Esophagus squamous epithelium (tissue), 4 donors: ENCODE results near the gene LRRC45.

Experiments
- CTCF ChIP-seq, 6 experiments: fragments of 450-650 bp in 4 of 6; fragments of 200-600 bp in 2 of 6; sonication (generic) in 2 of 6; IDR thresholded peaks; one replicate each; pipeline ENCODE4 v1.5.1; 2016 to 2019; ENCODE audit warnings: antibody characterized with exemption in 6 of 6, mild to moderate bottlenecking in 4 of 6, moderate library complexity in 4 of 6
- POLR2A ChIP-seq, 4 donors: fragments of 450-650 bp; IDR thresholded peaks; one replicate each; pipeline ENCODE4 v1.6.1; 2017; ENCODE audit warnings: antibody characterized with exemption in 4 of 4, mild to moderate bottlenecking in 4 of 4, moderate library complexity in 3 of 4

GRCh38 chr17:82079001-82079677 is 56.0 kb downstream of the LRRC45 start:
- TF ChIP-seq CTCF (IDR thresholded peaks at IDR 0.05) (no peak), POLR2A (IDR thresholded peaks at IDR 0.05) (no peak)
